Astrocyte (in vitro differentiated cells and primary cell): ENCODE data around the gene GALNT7. TPM values are rescaled to one million over a fixed set of nuclear protein-coding genes. Genes with fewer than 3 reads are reported as not detected.

Experiments
- DNase-seq: peaks from one replicate; pipeline ENCODE4 v3.0.0-alpha.2; 2010; ENCODE audit warnings: low read depth
- FAIRE-seq: peaks from 2 replicates; lab custom pipeline; 2011; peaks lifted over from hg19 to GRCh38; lab: Jason Lieb, UNC
- H2AFZ ChIP-seq: 2 replicates; pipeline ENCODE4 v1.6.0; 2012; ENCODE audit warnings: low read depth, low read length, inconsistent platforms
- H3K27ac ChIP-seq: 2 replicates; pipeline ENCODE4 v1.5.1; 2011; ENCODE audit warnings: low read depth, low read length, inconsistent platforms
- H3K27me3 ChIP-seq: 2 replicates; pipeline ENCODE4 v1.6.0; 2011; ENCODE audit warnings: low read length, inconsistent platforms; ENCODE audit not compliant: insufficient read depth
- H3K36me3 ChIP-seq: 2 replicates; pipeline ENCODE4 v1.5.1; 2011; ENCODE audit warnings: low read length, inconsistent platforms; ENCODE audit not compliant: insufficient read depth
- H3K4me1 ChIP-seq: 2 replicates; pipeline ENCODE4 v1.5.1; 2011; ENCODE audit warnings: low read length, inconsistent platforms; ENCODE audit not compliant: insufficient read depth
- H3K4me2 ChIP-seq: 2 replicates; pipeline ENCODE4 v1.6.0; 2012; ENCODE audit warnings: low read length, inconsistent platforms
- H3K4me3 ChIP-seq: 2 replicates; pipeline ENCODE4 v1.5.1; 2011; ENCODE audit warnings: low read depth, mild to moderate bottlenecking, low read length, inconsistent platforms; ENCODE audit not compliant: insufficient read depth
- H3K79me2 ChIP-seq: 2 replicates; pipeline ENCODE4 v1.6.0; 2012; ENCODE audit warnings: mild to moderate bottlenecking, low read length, inconsistent platforms; ENCODE audit not compliant: insufficient read depth
- H3K9ac ChIP-seq: 2 replicates; pipeline ENCODE4 v1.6.0; 2012; ENCODE audit warnings: mild to moderate bottlenecking, low read length, inconsistent platforms
- H3K9me3 ChIP-seq: 2 replicates; pipeline ENCODE4 v1.5.1; 2012; ENCODE audit warnings: low read depth, mild to moderate bottlenecking, low read length, inconsistent platforms; ENCODE audit not compliant: insufficient read depth
- H4K20me1 ChIP-seq: 2 replicates; pipeline ENCODE4 v1.6.0; 2012; ENCODE audit warnings: low read length, inconsistent platforms; ENCODE audit not compliant: insufficient read depth
- H3K27ac Mint-ChIP-seq: one replicate; pipeline ENCODE4 v1.8.0; 2021; ENCODE audit warnings: mild to moderate bottlenecking, mixed read lengths; ENCODE audit not compliant: unreplicated experiment
- H3K27me3 Mint-ChIP-seq: one replicate; pipeline ENCODE4 v1.8.0; 2021; ENCODE audit warnings: low read depth, mixed read lengths; ENCODE audit not compliant: unreplicated experiment
- H3K36me3 Mint-ChIP-seq: one replicate; pipeline ENCODE4 v1.8.0; 2021; ENCODE audit warnings: low read depth, mixed read lengths; ENCODE audit not compliant: unreplicated experiment
- H3K4me1 Mint-ChIP-seq: one replicate; pipeline ENCODE4 v1.8.0; 2021; ENCODE audit warnings: low read depth, mixed read lengths; ENCODE audit not compliant: unreplicated experiment
- H3K4me3 Mint-ChIP-seq: one replicate; pipeline ENCODE4 v1.8.0; 2021; ENCODE audit warnings: mild to moderate bottlenecking, moderate library complexity, mixed read lengths; ENCODE audit not compliant: unreplicated experiment
- H3K9me3 Mint-ChIP-seq: one replicate; pipeline ENCODE4 v1.8.0; 2021; ENCODE audit warnings: mild to moderate bottlenecking, mixed read lengths; ENCODE audit not compliant: unreplicated experiment
- EZH2 ChIP-seq: IDR thresholded peaks from 2 replicates; pipeline ENCODE4 v1.6.1; 2012; ENCODE audit warnings: mild to moderate bottlenecking, low read length, inconsistent platforms; ENCODE audit not compliant: insufficient read depth
- total RNA-seq: library from RNA; stranded (reverse); gene quantifications from 2 replicates; pipeline ENCODE4 v1.2.1, GENCODE V29; 2021
- TF ChIP-seq, protein P1 (sequence below): IDR thresholded peaks from 2 replicates; pipeline ENCODE4 v1.5.1; 2011; ENCODE audit warnings: low read depth, mild to moderate bottlenecking, inconsistent platforms, low read length, moderate library complexity; ENCODE audit not compliant: insufficient read depth

The GALNT7 gene
- total RNA-seq, 1 donor from 2014 or later, result 97.6 TPM

DNA sequence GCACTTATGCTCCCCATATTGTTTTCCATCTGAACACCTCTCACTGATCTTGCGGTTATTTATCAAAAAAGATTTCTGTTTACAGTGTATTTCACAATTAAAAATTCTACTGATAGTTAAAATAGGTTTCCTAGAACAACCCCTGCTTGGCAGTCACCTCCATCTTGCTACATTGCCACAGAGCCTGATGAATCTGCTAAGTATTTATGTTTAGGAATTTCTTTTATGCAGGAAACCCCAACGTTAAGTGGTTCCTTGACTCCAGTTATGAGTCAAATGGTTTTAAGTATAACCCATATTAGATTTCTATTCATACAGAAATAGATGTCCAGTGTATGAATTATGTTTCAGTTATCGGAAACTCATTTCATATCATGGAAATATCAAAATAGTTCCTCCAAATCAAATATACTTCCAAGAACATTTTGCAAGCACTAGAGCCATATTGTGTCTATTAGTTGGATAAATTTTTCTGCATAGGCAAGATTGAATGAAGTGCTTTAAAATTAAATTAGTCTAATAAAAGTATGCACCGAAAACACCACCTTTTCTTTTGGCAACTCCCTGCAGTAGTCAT, 20.6 kb downstream of the GALNT7 start:
- Histone ChIP-seq H2AFZ (no peak overlapping the region), H3K4me3 (no peak overlapping the region), H3K9ac (no peak overlapping the region), H3K27me3 (no peaks in the 10 kb centered on the region), H3K27ac (no peak overlapping the region), H4K20me1 (no peaks in the 10 kb centered on the region), H3K36me3 (no peaks in the 10 kb centered on the region), H3K4me1 (peaks cover 20% of the 10 kb centered on the region), H3K4me2 (no peak overlapping the region), H3K9me3 (no peaks in the 10 kb centered on the region), H3K79me2 (peaks cover 55% of the 10 kb centered on the region)
- no peak overlapping the region for H3K4me3 Mint-ChIP-seq
- DNase-seq (peak; percentile 77), FAIRE-seq (no peak)
- TF ChIP-seq, protein P1, sequence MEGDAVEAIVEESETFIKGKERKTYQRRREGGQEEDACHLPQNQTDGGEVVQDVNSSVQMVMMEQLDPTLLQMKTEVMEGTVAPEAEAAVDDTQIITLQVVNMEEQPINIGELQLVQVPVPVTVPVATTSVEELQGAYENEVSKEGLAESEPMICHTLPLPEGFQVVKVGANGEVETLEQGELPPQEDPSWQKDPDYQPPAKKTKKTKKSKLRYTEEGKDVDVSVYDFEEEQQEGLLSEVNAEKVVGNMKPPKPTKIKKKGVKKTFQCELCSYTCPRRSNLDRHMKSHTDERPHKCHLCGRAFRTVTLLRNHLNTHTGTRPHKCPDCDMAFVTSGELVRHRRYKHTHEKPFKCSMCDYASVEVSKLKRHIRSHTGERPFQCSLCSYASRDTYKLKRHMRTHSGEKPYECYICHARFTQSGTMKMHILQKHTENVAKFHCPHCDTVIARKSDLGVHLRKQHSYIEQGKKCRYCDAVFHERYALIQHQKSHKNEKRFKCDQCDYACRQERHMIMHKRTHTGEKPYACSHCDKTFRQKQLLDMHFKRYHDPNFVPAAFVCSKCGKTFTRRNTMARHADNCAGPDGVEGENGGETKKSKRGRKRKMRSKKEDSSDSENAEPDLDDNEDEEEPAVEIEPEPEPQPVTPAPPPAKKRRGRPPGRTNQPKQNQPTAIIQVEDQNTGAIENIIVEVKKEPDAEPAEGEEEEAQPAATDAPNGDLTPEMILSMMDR, result no peak
- no peak for TF ChIP-seq EZH2
- no peaks in the 10 kb centered on the region for H3K27me3 Mint-ChIP-seq
- H3K9me3 Mint-ChIP-seq, result no peaks in the 10 kb centered on the region
- no peak overlapping the region for H3K27ac Mint-ChIP-seq
- no peaks in the 10 kb centered on the region for H3K36me3 Mint-ChIP-seq
- H3K4me1 Mint-ChIP-seq, result peaks cover 35% of the 10 kb centered on the region

GRCh38 chr4:173191623-173192041, 23.0 kb downstream of the GALNT7 start:
- TF ChIP-seq, protein P1, result no peak
- TF ChIP-seq EZH2, result no peak
- no peak overlapping the region for H3K4me3 Mint-ChIP-seq
- H3K27ac ChIP-seq, result peak overlapping the region; percentile 67
- H3K9ac ChIP-seq, result peak overlapping the region; percentile 40
- peak overlapping the region; percentile 3 for H3K4me3 ChIP-seq
- DNase-seq (peak; percentile 60), FAIRE-seq (no peak)
- H3K27ac Mint-ChIP-seq, result no peak overlapping the region
- H3K9me3 Mint-ChIP-seq, result no peaks in the 10 kb centered on the region
- H3K4me1 Mint-ChIP-seq, result peaks cover 34% of the 10 kb centered on the region
- H3K4me1 ChIP-seq, result peaks cover 20% of the 10 kb centered on the region
- H3K36me3 ChIP-seq, result no peaks in the 10 kb centered on the region
- no peaks in the 10 kb centered on the region for H3K9me3 ChIP-seq
- no peaks in the 10 kb centered on the region for H3K27me3 Mint-ChIP-seq
- no peaks in the 10 kb centered on the region for H3K27me3 ChIP-seq
- H3K79me2 ChIP-seq, result peaks cover 52% of the 10 kb centered on the region
- no peaks in the 10 kb centered on the region for H3K36me3 Mint-ChIP-seq
- no peak overlapping the region for H2AFZ ChIP-seq
- H4K20me1 ChIP-seq, result no peaks in the 10 kb centered on the region
- peak overlapping the region; percentile 61 for H3K4me2 ChIP-seq

DNA sequence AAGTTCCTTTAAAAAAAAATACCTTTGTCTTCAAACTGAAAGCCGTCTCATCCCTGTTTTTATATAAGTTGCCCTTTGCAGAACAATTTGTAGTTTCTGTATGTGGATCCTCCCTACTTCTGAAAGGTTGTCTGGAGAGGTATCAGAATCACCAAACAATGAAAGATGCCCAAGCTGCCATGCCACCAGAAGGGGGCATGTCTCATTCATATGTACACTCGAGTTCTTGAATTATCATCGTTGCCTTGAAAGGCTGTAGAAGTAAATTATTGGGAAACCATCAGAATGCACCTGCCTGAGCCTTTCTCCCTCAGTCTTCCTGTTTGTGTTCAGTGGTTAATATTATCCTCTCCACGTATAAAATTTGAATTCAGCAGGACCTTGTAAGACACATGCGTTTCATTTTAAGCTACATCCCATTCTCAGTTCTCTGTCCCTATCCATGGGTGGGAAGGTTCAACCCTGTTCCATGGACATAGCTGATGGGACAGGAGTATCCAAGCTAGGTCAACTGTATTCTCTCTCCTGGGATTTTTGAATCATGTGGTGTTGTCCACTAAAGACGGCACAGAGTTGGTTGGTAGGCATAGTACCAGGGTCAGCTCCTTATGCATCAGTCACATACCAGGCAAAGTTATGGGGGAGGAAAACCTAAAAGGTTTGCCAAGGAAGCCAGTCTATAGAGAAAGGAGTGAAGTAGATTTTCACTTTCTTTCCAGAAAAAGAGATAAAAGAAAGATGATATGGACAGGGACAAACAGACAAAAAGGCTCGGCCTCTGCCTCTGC, 24.0 kb downstream of the GALNT7 start:
- Mint-ChIP-seq H3K4me1 (peaks cover 35% of the 10 kb centered on the region), H3K27me3 (no peaks in the 10 kb centered on the region), H3K9me3 (no peaks in the 10 kb centered on the region), H3K36me3 (no peaks in the 10 kb centered on the region), H3K27ac (no peak overlapping the region), H3K4me3 (no peak overlapping the region)
- no peaks in the 10 kb centered on the region for H4K20me1 ChIP-seq
- H3K4me3 ChIP-seq, result no peak overlapping the region
- H3K79me2 ChIP-seq, result peaks cover 53% of the 10 kb centered on the region
- H3K9me3 ChIP-seq, result no peaks in the 10 kb centered on the region
- peaks cover 20% of the 10 kb centered on the region for H3K4me1 ChIP-seq
- TF ChIP-seq, protein P1, result no peak
- TF ChIP-seq EZH2, result no peak
- no peaks in the 10 kb centered on the region for H3K27me3 ChIP-seq
- DNase-seq (no peak), FAIRE-seq (no peak)
- H3K4me2 ChIP-seq, result no peak overlapping the region
- H2AFZ ChIP-seq, result no peak overlapping the region
- no peak overlapping the region for H3K9ac ChIP-seq
- H3K27ac ChIP-seq, result no peak overlapping the region
- no peaks in the 10 kb centered on the region for H3K36me3 ChIP-seq
